Skeletal muscle satellite cell (primary cell): ENCODE results near the gene CYFIP1.
A peak's percentile ranks its signal among the peaks of the same experiment; 100 is the strongest.

Experiments used
- H3K27me3 ChIP-seq: 2 replicates; pipeline ENCODE4 v1.7.0; 2013; ENCODE audit warnings: low read length; ENCODE audit not compliant: control insufficient read depth, insufficient read depth
- H3K36me3 ChIP-seq: 2 replicates; pipeline ENCODE4 v1.7.0; 2013; ENCODE audit warnings: mild to moderate bottlenecking, control low read depth, low read length; ENCODE audit not compliant: insufficient read depth
- H3K4me1 ChIP-seq: 2 replicates; pipeline ENCODE4 v1.7.0; 2013; ENCODE audit warnings: low read length; ENCODE audit not compliant: control insufficient read depth, insufficient read depth
- H3K4me2 ChIP-seq: 2 replicates; pipeline ENCODE4 v1.7.0; 2013; ENCODE audit warnings: mild to moderate bottlenecking, low read length
- H3K4me3 ChIP-seq: 2 replicates; pipeline ENCODE4 v1.7.0; 2013; ENCODE audit warnings: low read length
- H3K9ac ChIP-seq: 2 replicates; pipeline ENCODE4 v1.7.0; 2013; ENCODE audit warnings: mild to moderate bottlenecking, low read depth, low read length, moderate library complexity
- H3K9me3 ChIP-seq: replicated peaks from 2 replicates; pipeline ENCODE4 v1.7.0; 2013; ENCODE audit warnings: mild to moderate bottlenecking, control low read depth, low read length

The CYFIP1 gene

DNA sequence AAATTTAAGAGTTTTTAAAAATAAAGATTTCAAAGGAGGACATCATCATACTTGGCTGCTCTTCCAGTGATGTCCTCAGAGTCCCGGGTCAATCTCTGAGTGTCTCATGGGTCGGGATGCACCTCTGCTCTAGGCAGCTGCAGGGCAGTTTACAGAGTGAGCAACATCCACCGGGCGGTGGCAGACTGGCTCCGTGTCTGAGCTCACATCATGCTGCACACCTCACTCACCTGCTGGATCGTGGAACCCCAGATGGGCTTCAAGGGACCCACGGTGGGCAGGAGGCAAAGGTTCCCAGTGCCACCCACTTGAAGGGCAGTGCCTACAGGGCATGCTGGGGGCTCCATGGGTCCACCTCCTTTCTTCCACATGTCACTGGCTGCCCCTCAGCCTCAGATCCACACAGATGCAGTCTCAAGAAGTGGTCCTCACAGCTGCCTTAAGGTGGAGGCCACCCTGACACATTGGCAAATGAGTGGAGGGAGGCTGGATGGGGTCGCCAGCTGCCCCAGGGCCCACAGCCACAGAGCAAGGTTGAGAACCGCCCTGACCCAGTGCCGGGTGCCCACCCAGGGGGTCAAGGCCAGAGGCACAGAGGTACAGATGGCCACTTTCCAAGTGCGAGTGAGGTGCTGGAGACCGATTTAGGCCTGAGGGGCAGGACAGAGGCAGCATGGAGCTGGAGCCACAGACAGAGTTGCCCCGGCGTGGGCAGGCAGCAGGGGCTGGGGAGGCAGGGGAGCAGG, 25.2 kb downstream of the CYFIP1 start:
- Histone ChIP-seq H3K27me3 (no peaks in the 10 kb centered on the region), H3K9ac (no peak overlapping the region), H3K4me3 (no peak overlapping the region), H3K9me3 (no peaks in the 10 kb centered on the region), H3K4me2 (no peak overlapping the region), H3K4me1 (peaks cover 11% of the 10 kb centered on the region), H3K36me3 (peaks cover 5% of the 10 kb centered on the region)

DNA sequence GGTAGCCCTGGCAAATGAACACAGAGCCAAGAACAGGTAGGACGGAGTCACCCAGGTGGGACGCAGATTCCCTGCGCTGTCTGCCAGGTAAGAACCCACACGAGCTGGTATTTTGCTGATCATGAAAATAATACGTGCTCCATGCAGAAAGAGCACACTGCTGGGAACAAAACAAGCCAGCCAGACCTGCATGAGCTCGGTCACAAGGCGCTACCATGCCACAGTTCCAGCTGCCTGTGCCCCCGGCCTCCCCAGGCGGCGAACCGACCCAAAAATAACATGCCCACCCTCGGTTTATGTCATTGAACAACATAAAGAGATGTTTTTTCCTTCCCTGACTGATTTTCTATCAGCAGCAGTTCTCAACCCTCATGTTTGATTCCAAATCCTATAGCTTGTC, 25.8 kb downstream of the CYFIP1 start:
- Histone ChIP-seq H3K4me3 (no peak overlapping the region), H3K4me1 (peaks cover 12% of the 10 kb centered on the region), H3K9ac (no peak overlapping the region)

DNA sequence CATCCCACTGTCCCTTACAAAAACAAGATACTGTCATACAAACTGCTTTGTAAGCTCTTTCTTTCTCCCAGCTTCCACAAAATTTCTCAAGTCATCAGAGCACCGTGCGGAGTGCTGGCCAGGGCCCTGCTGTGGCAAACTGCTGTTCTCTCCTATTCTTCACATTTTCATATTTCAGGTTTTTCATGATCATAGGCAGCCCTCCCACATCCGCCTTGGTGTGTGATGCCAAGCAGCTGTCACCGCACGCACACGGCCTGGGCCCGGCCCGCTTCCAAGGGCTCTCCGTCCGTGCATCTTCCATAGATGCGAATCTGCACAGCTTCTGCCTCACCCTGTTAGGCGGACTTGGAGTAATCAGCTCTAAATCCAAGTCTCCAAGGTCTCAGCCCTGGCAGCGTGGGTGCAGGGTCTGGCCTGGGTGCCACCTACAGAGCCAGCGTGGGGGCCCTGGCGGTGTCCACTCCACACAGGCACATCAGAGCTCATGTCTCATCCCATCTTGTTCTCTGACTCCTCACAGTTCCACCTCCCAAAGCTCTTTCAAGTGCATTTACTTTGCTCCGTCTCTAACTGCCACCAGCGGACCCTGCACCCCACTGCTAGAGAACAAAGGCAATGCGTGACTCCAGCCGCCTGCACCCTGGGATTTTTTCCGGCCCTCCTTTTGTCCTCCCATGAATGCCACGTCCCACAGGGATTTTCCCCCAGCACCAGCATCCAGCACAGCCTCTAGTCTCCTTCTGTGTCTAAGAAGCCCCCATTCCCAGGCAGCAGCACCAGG, 27.2 kb downstream of the CYFIP1 start:
- H3K9me3 ChIP-seq: no peaks in the 10 kb centered on the region
- peak overlapping the region; percentile 63 for H3K4me2 ChIP-seq
- H3K27me3 ChIP-seq: no peaks in the 10 kb centered on the region
- H3K9ac ChIP-seq: peak overlapping the region; percentile 16
- peaks cover 24% of the 10 kb centered on the region for H3K4me1 ChIP-seq
- H3K36me3 ChIP-seq: peaks cover 5% of the 10 kb centered on the region
- no peak overlapping the region for H3K4me3 ChIP-seq

More for the DNA sequence above, 25.8 kb downstream of the CYFIP1 start:
- Histone ChIP-seq H3K4me2 (no peak overlapping the region), H3K9me3 (no peaks in the 10 kb centered on the region), H3K27me3 (no peaks in the 10 kb centered on the region), H3K36me3 (peaks cover 5% of the 10 kb centered on the region)

DNA sequence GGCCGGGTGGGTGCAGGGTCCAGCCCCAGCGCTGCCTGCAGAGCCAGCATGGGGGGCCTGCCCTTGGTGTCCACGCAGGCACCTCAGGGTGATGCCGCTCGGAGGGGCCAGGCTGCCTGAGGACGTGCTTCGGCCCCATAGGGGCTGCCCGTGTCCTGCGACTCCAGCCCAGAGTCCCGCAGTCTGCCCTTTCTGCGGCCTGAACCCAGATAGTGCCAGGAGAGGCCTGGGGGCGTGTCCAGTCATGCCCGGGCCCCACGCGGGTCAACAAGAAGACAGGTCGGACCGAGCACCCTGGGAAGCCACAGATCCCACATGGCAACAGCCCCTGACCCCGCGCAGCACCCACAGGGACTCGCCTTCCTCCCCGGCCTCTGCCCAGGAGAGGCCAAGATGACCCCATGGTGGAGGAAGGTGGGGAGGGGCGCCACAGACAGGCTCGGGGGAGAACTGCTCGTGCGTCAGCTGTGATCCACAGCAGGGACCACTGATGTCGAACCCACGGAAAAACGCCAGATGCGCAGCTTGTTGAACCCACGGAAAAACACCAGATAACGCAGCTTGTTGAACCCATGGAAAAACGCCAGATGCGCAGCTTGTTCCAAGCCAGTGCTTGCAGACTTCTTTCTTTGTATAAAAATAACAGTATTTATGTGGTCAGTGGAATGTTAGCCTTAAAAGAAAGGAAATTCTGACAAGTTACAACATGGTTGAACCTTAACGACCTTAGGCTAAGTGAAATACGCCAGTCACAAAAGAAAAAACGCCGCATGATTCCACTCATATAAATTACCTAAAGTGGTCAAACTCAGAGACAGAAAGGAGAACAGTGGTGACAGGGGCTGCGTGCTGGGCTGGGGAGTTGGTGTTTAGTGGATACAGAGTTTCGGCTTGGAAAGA, 28.5 kb downstream of the CYFIP1 start:
- H3K9ac ChIP-seq: no peak overlapping the region
- H3K36me3 ChIP-seq: peaks cover 5% of the 10 kb centered on the region
- no peaks in the 10 kb centered on the region for H3K9me3 ChIP-seq
- H3K4me2 ChIP-seq: no peak overlapping the region
- H3K4me1 ChIP-seq: peaks cover 24% of the 10 kb centered on the region
- H3K27me3 ChIP-seq: no peaks in the 10 kb centered on the region
- no peak overlapping the region for H3K4me3 ChIP-seq

- Histone ChIP-seq H3K36me3 (peaks cover 5% of the 10 kb centered on the region), H3K4me1 (peaks cover 24% of the 10 kb centered on the region), H3K27me3 (no peaks in the 10 kb centered on the region), H3K9me3 (no peaks in the 10 kb centered on the region), H3K4me3 (no peak overlapping the region), H3K4me2 (no peak overlapping the region), H3K9ac (no peak overlapping the region)
These were observed 29.2 kb downstream of the CYFIP1 start for GRCh38 chr15:22951031-22951380.

GRCh38 chr15:22950256-22950990, 29.7 kb downstream of the CYFIP1 start:
- Histone ChIP-seq H3K27me3 (no peaks in the 10 kb centered on the region), H3K4me2 (no peak overlapping the region), H3K36me3 (peaks cover 5% of the 10 kb centered on the region), H3K4me3 (no peak overlapping the region), H3K9me3 (no peaks in the 10 kb centered on the region), H3K9ac (no peak overlapping the region), H3K4me1 (peaks cover 24% of the 10 kb centered on the region)

DNA sequence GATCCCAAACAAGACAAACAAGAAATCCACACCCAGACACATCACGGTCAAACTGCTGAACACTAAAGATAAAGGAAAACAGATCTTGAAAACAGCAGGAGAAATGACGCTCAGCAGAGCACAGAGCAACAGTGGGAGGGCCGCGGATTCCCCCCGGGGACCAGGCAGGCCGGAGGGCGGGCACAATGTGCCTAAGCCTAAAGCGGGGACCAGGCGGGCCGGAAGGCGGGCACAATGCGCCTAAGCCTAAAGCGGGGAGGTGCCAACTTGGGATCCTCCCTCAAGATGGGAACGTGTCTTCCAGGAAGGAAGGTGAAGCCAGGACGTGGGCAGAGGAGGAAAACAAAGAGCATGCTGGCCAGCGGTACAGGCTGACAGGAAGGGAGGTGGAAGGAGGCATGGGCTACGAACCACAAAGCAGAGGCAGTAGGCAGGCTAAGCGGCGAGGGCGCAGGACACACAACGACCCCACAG, 31.1 kb downstream of the CYFIP1 start:
- H3K4me2 ChIP-seq: peak overlapping the region; percentile 69
- H3K4me1 ChIP-seq: peaks cover 24% of the 10 kb centered on the region
- peak overlapping the region; percentile 49 for H3K4me3 ChIP-seq
- H3K36me3 ChIP-seq: peaks cover 17% of the 10 kb centered on the region
- H3K27me3 ChIP-seq: no peaks in the 10 kb centered on the region
- no peak overlapping the region for H3K9ac ChIP-seq
- no peaks in the 10 kb centered on the region for H3K9me3 ChIP-seq

DNA sequence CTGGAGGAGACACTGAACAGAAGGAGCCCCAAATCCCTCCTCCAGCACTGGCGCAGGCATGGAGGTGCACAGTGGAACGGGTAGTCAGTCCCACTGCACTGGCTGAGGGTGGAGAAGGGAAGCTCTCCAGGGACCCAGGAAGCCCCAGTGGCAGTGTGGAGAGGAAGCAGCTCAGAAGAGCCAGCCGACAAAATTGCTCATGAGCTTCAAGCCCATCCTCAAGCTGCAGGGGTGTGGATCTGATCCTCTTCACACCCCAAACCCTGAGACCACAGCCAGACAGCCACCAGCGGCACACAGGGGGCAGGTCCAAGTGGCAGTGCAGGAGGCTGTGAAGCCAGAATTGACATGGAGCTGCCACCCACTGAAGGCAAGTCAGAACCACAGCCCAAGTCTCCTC, 32.1 kb downstream of the CYFIP1 start:
- H3K36me3 ChIP-seq: peaks cover 25% of the 10 kb centered on the region
- H3K27me3 ChIP-seq: no peaks in the 10 kb centered on the region
- H3K4me3 ChIP-seq: no peak overlapping the region
- no peak overlapping the region for H3K4me2 ChIP-seq
- H3K9me3 ChIP-seq: no peaks in the 10 kb centered on the region
- H3K9ac ChIP-seq: no peak overlapping the region
- H3K4me1 ChIP-seq: peaks cover 20% of the 10 kb centered on the region

- Histone ChIP-seq H3K4me3 (no peak overlapping the region), H3K4me1 (peaks cover 13% of the 10 kb centered on the region), H3K36me3 (peaks cover 32% of the 10 kb centered on the region), H3K9ac (no peak overlapping the region), H3K27me3 (no peaks in the 10 kb centered on the region), H3K4me2 (no peak overlapping the region), H3K9me3 (no peaks in the 10 kb centered on the region)
These were observed 32.8 kb downstream of the CYFIP1 start for GRCh38 chr15:22947101-22948000.

GRCh38 chr15:22945071-22945470, 35.1 kb downstream of the CYFIP1 start:
- Histone ChIP-seq H3K4me1 (peaks cover 13% of the 10 kb centered on the region), H3K36me3 (peaks cover 36% of the 10 kb centered on the region), H3K4me3 (no peak overlapping the region), H3K9me3 (no peaks in the 10 kb centered on the region), H3K4me2 (no peak overlapping the region), H3K27me3 (no peaks in the 10 kb centered on the region), H3K9ac (no peak overlapping the region)
